Stomach (tissue), 9 donors: ENCODE results near the gene TLE3. TPM values are rescaled to one million over a fixed set of nuclear protein-coding genes. Genes with fewer than 3 reads are reported as not detected.
A peak's percentile ranks its signal among the peaks of the same experiment; 100 is the strongest.

Source experiments
- DNase-seq, 2 donors: peaks; one replicate each; pipeline versions ENCODE4 v3.0.0 to v3.0.0-alpha.2; 2013 to 2019
- H3K27ac ChIP-seq, 5 donors: fragments of 200-600 bp in 4 of 5; sonication (generic) in 4 of 5; one replicate each; pipeline ENCODE4 v1.5.1; 2013 to 2019; ENCODE audit warnings: mild to moderate bottlenecking in 1 of 5, moderate library complexity in 1 of 5
- H3K27me3 ChIP-seq, 3 donors: fragments of 200-600 bp; sonication (generic); one replicate each; pipeline ENCODE4 v1.5.1; 2017 to 2019; ENCODE audit warnings: mixed run types in 1 of 3
- H3K36me3 ChIP-seq, 4 donors: fragments of 200-600 bp; sonication (generic); 1 replicate in 3 of 4; 2 replicates in 1 of 4; pipeline ENCODE4 v1.5.1; 2016 to 2019
- H3K4me1 ChIP-seq, 4 donors: fragments of 200-600 bp; sonication (generic); one replicate each; pipeline ENCODE4 v1.5.1; 2016 to 2019
- H3K4me3 ChIP-seq, 4 donors: fragments of 200-600 bp; sonication (generic) in 3 of 4; one replicate each; pipeline ENCODE4 v1.5.1; 2016 to 2019; ENCODE audit warnings: mild to moderate bottlenecking in 1 of 4
- H3K9me3 ChIP-seq, 4 donors: fragments of 200-600 bp; sonication (generic); one replicate each; pipeline ENCODE4 v1.5.1; 2016 to 2019
- EP300 ChIP-seq: sonication (generic); formaldehyde crosslinking; IDR thresholded peaks from one replicate; pipeline ENCODE4 v1.6.1; 2017; ENCODE audit warnings: antibody characterized with exemption
- POLR2A ChIP-seq, 4 donors: fragments of 450-650 bp; IDR thresholded peaks; one replicate each; pipeline ENCODE4 v1.6.1; 2016; ENCODE audit warnings: antibody characterized with exemption in 4 of 4, control low read depth in 2 of 4, mild to moderate bottlenecking in 1 of 4, moderate library complexity in 1 of 4
- POLR2AphosphoS5 ChIP-seq, 3 donors: sonication (generic); formaldehyde crosslinking; IDR thresholded peaks; one replicate each; pipeline ENCODE4 v1.6.1; 2016; ENCODE audit warnings: antibody characterized with exemption in 3 of 3
- WGBS, 5 donors: extraction: QIAGEN DNeasy Blood & Tissue Kit in 3 of 5; methylation state at CpG; one replicate each; pipeline versions ENCODE4 v1.1.5 to v1.1.7; 2013 to 2018; 5-methylcytosine and 5-hydroxymethylcytosine counted together
- intact Hi-C: fragments of 100-400 bp; cut with DNase I; formaldehyde crosslinking; loops from one replicate; pipeline ENCODE4 v1.15.1; 2023; ENCODE audit warnings: low total_unique reads
- polyA plus RNA-seq, 3 donors: library from polyadenylated mRNA; stranded (reverse); fragments of 200-250 nt; gene quantifications; one replicate each; pipeline ENCODE4 v1.2.3, GENCODE V29; 2013
- total RNA-seq, 5 donors: library from RNA; depleted of rRNA; stranded (reverse); fragments of >200 nt; gene quantifications; one replicate each; pipeline versions ENCODE4 v1.1.0 to v1.2.3, GENCODE V29; 2014 to 2016
- TF ChIP-seq, protein P1 (sequence below), 7 experiments: fragments of 450-650 bp in 4 of 7; fragments of 200-600 bp in 3 of 7; sonication (generic) in 3 of 7; IDR thresholded peaks; one replicate each; pipeline ENCODE4 v1.5.1; 2016 to 2019; ENCODE audit warnings: antibody characterized with exemption in 7 of 7, control low read depth in 2 of 7, mild to moderate bottlenecking in 1 of 7
- donor health status: healthy with polysubstance abuse.
- donor health status: Bipolar disorder and iron deficiency.
- donor health status: healthy.

Gene TLE3
- total and polyA plus RNA-seq, 8 donors: 13.3 to 186 (median 30.9) TPM

DNA sequence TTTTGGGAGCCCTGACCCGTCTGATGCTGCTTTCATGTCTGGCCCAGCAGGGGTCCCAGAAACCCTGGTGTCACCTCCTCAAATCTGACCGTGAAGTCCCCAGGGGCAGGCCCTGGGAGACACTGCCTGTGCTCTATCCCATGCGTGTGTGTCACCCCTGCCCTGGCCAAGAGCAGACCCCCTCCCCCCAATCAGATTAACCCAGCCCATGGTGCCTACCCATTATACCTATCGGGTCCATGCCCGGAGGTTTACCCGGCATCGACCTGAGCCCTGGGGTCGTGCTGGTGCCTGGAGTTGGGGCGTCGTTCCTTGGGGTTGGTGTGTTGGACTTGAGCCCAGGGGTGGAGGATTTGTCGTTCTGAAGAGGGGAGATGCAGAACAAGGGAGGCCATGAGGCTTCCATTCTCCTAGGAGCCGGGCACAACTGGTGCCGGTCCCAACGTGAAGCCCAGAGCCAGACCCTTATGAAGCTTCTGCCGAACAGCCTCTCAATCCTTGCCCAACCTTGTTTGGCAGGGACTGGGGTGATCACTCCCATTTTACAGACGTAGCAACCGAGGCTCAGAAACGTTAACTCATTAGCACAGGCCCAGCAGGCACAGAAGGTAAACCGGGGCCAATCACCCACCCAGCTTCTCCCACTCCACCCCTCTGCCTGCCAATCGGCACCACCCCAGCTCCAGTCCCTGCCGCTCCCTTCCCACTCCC is 39.6 kb downstream of the TLE3 start:
- Histone ChIP-seq H3K27ac (no peak overlapping the region), H3K4me1 (peaks cover 0 to 18% (median 11%) of the 10 kb centered on the region in 4 donors), H3K36me3 (peaks cover 91 to 100% (median 96%) of the 10 kb centered on the region in 4 donors), H3K4me3 (no peak overlapping the region), H3K27me3 (no peaks in the 10 kb centered on the region), H3K9me3 (no peaks in the 10 kb centered on the region)
- intact Hi-C loops: no loop called here
- no peak for DNase-seq
- 90 to 94% (median 91%) methylated on average over 15 to 21 of the region's 21 CpGs for WGBS, 5 donors
- TF ChIP-seq EP300: no peak
- no peak for TF ChIP-seq POLR2AphosphoS5 (IDR thresholded peaks at IDR 0.05)
- TF ChIP-seq POLR2A (IDR thresholded peaks at IDR 0.05): no peak
- TF ChIP-seq, protein P1, sequence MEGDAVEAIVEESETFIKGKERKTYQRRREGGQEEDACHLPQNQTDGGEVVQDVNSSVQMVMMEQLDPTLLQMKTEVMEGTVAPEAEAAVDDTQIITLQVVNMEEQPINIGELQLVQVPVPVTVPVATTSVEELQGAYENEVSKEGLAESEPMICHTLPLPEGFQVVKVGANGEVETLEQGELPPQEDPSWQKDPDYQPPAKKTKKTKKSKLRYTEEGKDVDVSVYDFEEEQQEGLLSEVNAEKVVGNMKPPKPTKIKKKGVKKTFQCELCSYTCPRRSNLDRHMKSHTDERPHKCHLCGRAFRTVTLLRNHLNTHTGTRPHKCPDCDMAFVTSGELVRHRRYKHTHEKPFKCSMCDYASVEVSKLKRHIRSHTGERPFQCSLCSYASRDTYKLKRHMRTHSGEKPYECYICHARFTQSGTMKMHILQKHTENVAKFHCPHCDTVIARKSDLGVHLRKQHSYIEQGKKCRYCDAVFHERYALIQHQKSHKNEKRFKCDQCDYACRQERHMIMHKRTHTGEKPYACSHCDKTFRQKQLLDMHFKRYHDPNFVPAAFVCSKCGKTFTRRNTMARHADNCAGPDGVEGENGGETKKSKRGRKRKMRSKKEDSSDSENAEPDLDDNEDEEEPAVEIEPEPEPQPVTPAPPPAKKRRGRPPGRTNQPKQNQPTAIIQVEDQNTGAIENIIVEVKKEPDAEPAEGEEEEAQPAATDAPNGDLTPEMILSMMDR (IDR thresholded peaks at IDR 0.05): no peak

DNA sequence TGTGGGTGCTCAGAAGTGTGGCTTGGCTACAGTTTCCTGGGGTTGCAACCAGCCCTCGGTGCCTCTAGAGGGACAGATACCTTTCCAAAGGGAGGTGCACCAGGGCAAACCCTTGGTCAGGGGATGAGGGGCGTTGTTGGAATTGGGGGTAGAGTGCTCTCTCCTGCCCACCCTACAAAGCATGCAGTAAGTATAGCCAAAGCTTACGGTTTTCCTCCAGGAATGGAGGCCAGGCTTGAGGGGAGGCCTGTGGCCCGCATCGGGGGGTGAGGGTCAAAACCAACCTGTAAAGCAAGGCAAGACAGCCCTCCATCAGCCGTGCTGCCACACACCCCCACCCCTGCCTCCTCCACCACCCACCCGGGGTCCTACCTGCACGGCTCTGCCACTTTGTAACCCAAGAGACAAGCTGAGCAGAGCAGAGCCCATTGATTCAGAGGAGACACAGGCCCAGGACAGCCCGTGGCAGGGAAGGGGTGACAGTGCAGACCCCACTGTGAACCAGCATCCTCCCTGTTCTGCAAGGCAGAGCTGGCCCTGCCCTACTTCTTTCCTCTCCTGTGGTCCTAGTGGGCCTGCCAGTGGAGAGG is 41.5 kb downstream of the TLE3 start:
- intact Hi-C loops: no loop called here
- H3K4me1 ChIP-seq: no peaks in the 10 kb centered on the region
- no peaks in the 10 kb centered on the region for H3K9me3 ChIP-seq
- DNase-seq: no peak
- no peak overlapping the region for H3K27ac ChIP-seq
- no peak overlapping the region for H3K4me3 ChIP-seq
- TF ChIP-seq, protein P1 (IDR thresholded peaks at IDR 0.05): no peak
- TF ChIP-seq POLR2A (IDR thresholded peaks at IDR 0.05) (no peak), EP300 (no peak), POLR2AphosphoS5 (IDR thresholded peaks at IDR 0.05) (no peak)
- WGBS, 5 donors: 84 to 92% (median 90%) methylated on average over 8 to 9 of the region's 9 CpGs
- no peaks in the 10 kb centered on the region for H3K27me3 ChIP-seq
- H3K36me3 ChIP-seq: peaks cover 99 to 100% (median 100%) of the 10 kb centered on the region in 4 donors

- intact Hi-C loops: no loop called here
- no peaks in the 10 kb centered on the region for H3K9me3 ChIP-seq
- DNase-seq: peak in 1 of 2 donors; percentile 30
- WGBS, 5 donors: 62 to 84% (median 64%) methylated on average over 5 to 9 of the region's 9 CpGs
- no peaks in the 10 kb centered on the region for H3K4me1 ChIP-seq
- no peaks in the 10 kb centered on the region for H3K27me3 ChIP-seq
- H3K4me3 ChIP-seq: no peak overlapping the region
- H3K36me3 ChIP-seq: peaks cover 100% of the 10 kb centered on the region in 4 donors
- H3K27ac ChIP-seq: no peak overlapping the region
- TF ChIP-seq POLR2AphosphoS5 (IDR thresholded peaks at IDR 0.05) (no peak), EP300 (no peak)
These were observed 42.1 kb downstream of the TLE3 start for GRCh38 chr15:70055601-70056051.

GRCh38 chr15:70054884-70055387 is 42.8 kb downstream of the TLE3 start:
- no peaks in the 10 kb centered on the region for H3K9me3 ChIP-seq
- no peak overlapping the region for H3K27ac ChIP-seq
- no peak for DNase-seq
- WGBS, 5 donors: 75 to 93% (median 80%) methylated on average over 13 to 18 of the region's 18 CpGs
- TF ChIP-seq, protein P1 (IDR thresholded peaks at IDR 0.05): no peak
- TF ChIP-seq EP300 (no peak), POLR2A (IDR thresholded peaks at IDR 0.05) (no peak), POLR2AphosphoS5 (IDR thresholded peaks at IDR 0.05) (no peak)
- no peaks in the 10 kb centered on the region for H3K4me1 ChIP-seq
- no peaks in the 10 kb centered on the region for H3K27me3 ChIP-seq
- intact Hi-C loops: no loop called here
- H3K4me3 ChIP-seq: no peak overlapping the region
- H3K36me3 ChIP-seq: peaks cover 100% of the 10 kb centered on the region in 4 donors
